HCT116 (cell line): Measurements from ENCODE around the gene DEFB123. TPM values are rescaled to one million over a fixed set of nuclear protein-coding genes. Genes with fewer than 3 reads are reported as not detected.

Experiments
- ATAC-seq: fragments of 200-7000 bp; cut with Tn5 transposase; 2 replicates; pipeline ENCODE4 v1.9.1; 2020; ENCODE audit warnings: mild to moderate bottlenecking, moderate library complexity
- BruUV-seq: library from RNA; stranded (reverse); fragments of 400-500 nt; replicated peaks from 2 replicates; lab custom pipeline; 2021; lab: Mats Ljungman, UMichigan
- CTCF ChIA-PET: fragments of 300-600 bp; sonication (Branson Sonifier 250); formaldehyde crosslinking; loops from one replicate; lab custom pipeline; 2021; ENCODE audit warnings: antibody characterized with exemption; lab: Charles Lee
- POLR2A ChIA-PET: fragments of 300-600, 350-600 bp; sonication (Branson Sonifier 250); formaldehyde crosslinking; loops from one replicate; lab custom pipeline; 2021; ENCODE audit warnings: antibody characterized with exemption; lab: Charles Lee
- RAD21 ChIA-PET, 2 experiments: fragments of 300-600 bp; sonication (Branson Sonifier 250); formaldehyde crosslinking; loops; one replicate each; lab custom pipeline; 2023; ENCODE audit warnings: low total read pairs in 2 of 2; ENCODE audit not compliant: uncharacterized antibody in 2 of 2, unreplicated experiment in 2 of 2, low non-redundant PET in 1 of 2; lab: Charles Lee
- DNase-seq: peaks from one replicate; pipeline ENCODE4 v3.0.0-alpha.2; 2010; ENCODE audit warnings: low read depth, low spot score
- H2AFZ ChIP-seq: fragments of 200-600 bp; shearing (Covaris generic), sonication (generic); 2 replicates; pipeline ENCODE4 v1.6.1; 2017; ENCODE audit warnings: low read depth, mixed run types, mixed read lengths, antibody characterized with exemption, low read length; ENCODE audit not compliant: poor library complexity, severe bottlenecking
- H3K27ac ChIP-seq: 2 replicates; pipeline ENCODE4 v1.5.1; 2012; ENCODE audit warnings: low read depth, low read length
- H3K27me3 ChIP-seq: fragments of 200-600 bp; sonication (generic); 2 replicates; pipeline ENCODE4 v1.6.1; 2016; ENCODE audit warnings: mixed run types, low read length, mixed read lengths; ENCODE audit not compliant: insufficient read depth
- H3K36me3 ChIP-seq, 2 experiments: fragments of 200-500 bp in 1 of 2; fragments of 200-600 bp in 1 of 2; sonication (Bioruptor generic) in 1 of 2; sonication (generic) in 1 of 2; 2 replicates each; pipeline versions ENCODE4 v1.5.1 to v1.6.1; 2014 to 2016; ENCODE audit warnings: low read length in 2 of 2, inconsistent platforms in 1 of 2, mixed read lengths in 1 of 2, mixed run types in 1 of 2; ENCODE audit not compliant: insufficient read depth in 2 of 2, control insufficient read depth in 1 of 2
- H3K4me1 ChIP-seq, 2 experiments: fragments of 200-600 bp in 1 of 2; sonication (generic) in 1 of 2; 2 replicates each; pipeline versions ENCODE4 v1.5.1 to v1.6.1; 2012 to 2017; ENCODE audit warnings: low read length in 2 of 2, inconsistent platforms in 1 of 2, mild to moderate bottlenecking in 1 of 2, mixed read lengths in 1 of 2, mixed run types in 1 of 2, moderate library complexity in 1 of 2; ENCODE audit not compliant: insufficient read depth in 2 of 2, control insufficient read depth in 1 of 2
- H3K4me2 ChIP-seq: fragments of 200-600 bp; sonication (generic); 2 replicates; pipeline ENCODE4 v1.6.1; 2017; ENCODE audit warnings: mixed run types, low read length, mixed read lengths
- H3K4me3 ChIP-seq, 2 experiments: fragments of 200-600 bp in 1 of 2; sonication (generic) in 1 of 2; replicated peaks in 1 of 2; 2 replicates each; pipeline ENCODE4 v1.5.1; 2011 to 2016; ENCODE audit warnings: low read length in 2 of 2, control low read depth in 1 of 2, low read depth in 1 of 2, mild to moderate bottlenecking in 1 of 2, mixed read lengths in 1 of 2, mixed run types in 1 of 2
- H3K79me2 ChIP-seq: fragments of 200-600 bp; sonication (generic); 2 replicates; pipeline ENCODE4 v1.6.1; 2017; ENCODE audit warnings: mild to moderate bottlenecking, mixed run types, low read length, moderate library complexity, mixed read lengths; ENCODE audit not compliant: insufficient read depth
- H3K9ac ChIP-seq: fragments of 200-600 bp; sonication (generic); 2 replicates; pipeline ENCODE4 v1.6.1; 2016; ENCODE audit warnings: low read length, mixed read lengths
- H3K9me2 ChIP-seq: fragments of 200-600 bp; sonication (generic), shearing (Covaris generic); 2 replicates; pipeline ENCODE4 v1.6.1; 2017; ENCODE audit warnings: mixed run types, mild to moderate bottlenecking, moderate library complexity; ENCODE audit not compliant: insufficient read depth
- H3K9me3 ChIP-seq, 2 experiments: fragments of 200-500 bp in 1 of 2; fragments of 200-600 bp in 1 of 2; sonication (Bioruptor generic) in 1 of 2; sonication (generic) in 1 of 2; 2 replicates each; pipeline ENCODE4 v1.6.1; 2014 to 2017; ENCODE audit warnings: low read length in 2 of 2, mixed read lengths in 2 of 2, inconsistent platforms in 1 of 2, low read depth in 1 of 2, mild to moderate bottlenecking in 1 of 2, mixed run types in 1 of 2, moderate library complexity in 1 of 2; ENCODE audit not compliant: control insufficient read depth in 1 of 2, insufficient read depth in 1 of 2
- H4K20me1 ChIP-seq: fragments of 200-600 bp; sonication (generic), shearing (Covaris generic); 2 replicates; pipeline ENCODE4 v1.6.1; 2017; ENCODE audit warnings: mixed run types, mild to moderate bottlenecking, moderate library complexity; ENCODE audit not compliant: insufficient read depth
- CBX3 ChIP-seq: IDR thresholded peaks from 2 replicates; pipeline ENCODE4 v1.6.1; 2012; ENCODE audit warnings: low read depth
- EGR1 ChIP-seq: IDR thresholded peaks from 2 replicates; pipeline ENCODE4 v1.6.1; 2012; ENCODE audit warnings: low read depth
- EZH2phosphoT487 ChIP-seq: fragments of 200-600 bp; IDR thresholded peaks from 2 replicates; pipeline ENCODE4 v1.6.1; 2018; ENCODE audit warnings: antibody characterized with exemption, borderline replicate concordance
- FOSL1 ChIP-seq: IDR thresholded peaks from 2 replicates; pipeline ENCODE4 v1.6.1; 2012; ENCODE audit warnings: low read depth
- JUND ChIP-seq: IDR thresholded peaks from 2 replicates; pipeline ENCODE4 v1.6.1; 2012
- POLR2AphosphoS5 ChIP-seq: IDR thresholded peaks from 2 replicates; pipeline ENCODE4 v1.6.1; 2011; ENCODE audit warnings: mild to moderate bottlenecking, low read depth, low read length, moderate library complexity
- SIN3A ChIP-seq: IDR thresholded peaks from 2 replicates; pipeline ENCODE4 v1.6.1; 2012; ENCODE audit warnings: low read depth
- SP1 ChIP-seq: IDR thresholded peaks from 2 replicates; pipeline ENCODE4 v1.6.1; 2012; ENCODE audit warnings: low read depth
- SRF ChIP-seq: IDR thresholded peaks from 2 replicates; pipeline ENCODE4 v1.6.1; 2012; ENCODE audit warnings: low read depth
- TCF7L2 ChIP-seq: IDR thresholded peaks from 2 replicates; pipeline ENCODE4 v1.7.0; 2011; ENCODE audit warnings: borderline replicate concordance, inconsistent platforms; ENCODE audit not compliant: insufficient read depth, insufficient read length; ENCODE audit errors: extremely low read depth
- YY1 ChIP-seq: IDR thresholded peaks from 2 replicates; pipeline ENCODE4 v1.6.1; 2011; ENCODE audit warnings: low read length, low read depth, moderate library complexity, mild to moderate bottlenecking; ENCODE audit not compliant: insufficient replicate concordance; ENCODE audit errors: extremely low read depth
- intact Hi-C: fragments of 100-400 bp; cut with micrococcal nuclease; formaldehyde crosslinking; loops from 2 replicates; pipeline ENCODE4 v1.10.0; 2022
- total RNA-seq: library from RNA; stranded (reverse); gene quantifications from one replicate; pipeline ENCODE4 v1.2.1, GENCODE V29; 2021; ENCODE audit not compliant: unreplicated experiment
- TF ChIP-seq, protein P1 (sequence below): IDR thresholded peaks from 2 replicates; pipeline ENCODE4 v1.6.1; 2011; ENCODE audit warnings: mild to moderate bottlenecking, low read length, moderate library complexity; ENCODE audit not compliant: insufficient replicate concordance; ENCODE audit errors: extremely low read depth
- TF ChIP-seq, protein P2 (sequence below): IDR thresholded peaks from 2 replicates; pipeline ENCODE4 v1.6.1; 2012
- TF ChIP-seq, protein P3 (sequence below), 3 experiments: fragments of 200-600 bp in 1 of 3; sonication (generic) in 1 of 3; IDR thresholded peaks in 2 of 3; conservative IDR thresholded peaks in 1 of 3; 2 replicates each; pipeline ENCODE4 v1.5.1; 2012 to 2017; ENCODE audit warnings: low read depth in 2 of 3, low read length in 2 of 3, antibody characterized with exemption in 1 of 3, borderline replicate concordance in 1 of 3, control low read depth in 1 of 3, mild to moderate bottlenecking in 1 of 3, mixed read lengths in 1 of 3, mixed run types in 1 of 3, moderate library complexity in 1 of 3; ENCODE audit not compliant: insufficient read depth in 1 of 3

Gene DEFB123
- total RNA-seq, 1 experiment from 2014 or later, result not detected

DNA sequence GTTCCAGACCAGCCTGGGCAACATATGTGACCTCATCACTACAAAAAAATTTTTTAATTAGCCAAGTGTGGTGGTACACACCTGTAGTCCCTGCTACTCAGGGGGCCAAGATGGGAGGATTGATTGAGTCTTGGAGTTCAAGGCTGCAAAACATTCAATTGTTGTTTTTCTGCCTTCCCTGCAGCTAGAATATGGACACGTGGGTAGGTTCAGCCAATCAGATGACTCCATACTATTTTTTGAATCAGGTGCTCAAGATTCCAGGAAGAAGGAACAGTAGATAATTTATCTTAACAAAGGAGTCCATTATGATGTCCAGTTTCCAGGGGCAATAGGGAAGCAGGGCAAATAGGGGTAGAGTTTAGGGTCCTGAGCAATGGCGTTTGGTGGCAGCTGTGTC is 47.6 kb upstream of the DEFB123 start:
- no peaks in the 10 kb centered on the region for H3K9me3 ChIP-seq
- RAD21 ChIA-PET, result no interaction called here
- H3K4me3 ChIP-seq, result no peak overlapping the region
- no peak overlapping the region for H3K27ac ChIP-seq
- H3K36me3 ChIP-seq, result no peaks in the 10 kb centered on the region
- H3K9ac ChIP-seq, result no peak overlapping the region
- H3K27me3 ChIP-seq, result peaks cover 28% of the 10 kb centered on the region
- H3K4me2 ChIP-seq, result no peak overlapping the region
- no peaks in the 10 kb centered on the region for H3K9me2 ChIP-seq
- no peaks in the 10 kb centered on the region for H3K79me2 ChIP-seq
- DNase-seq, result no peak
- intact Hi-C loops, result no loop called here
- no TSS peak for BruUV-seq
- POLR2A ChIA-PET, result no interaction called here
- peak overlapping the region; percentile 79 for H2AFZ ChIP-seq
- TF ChIP-seq EGR1 (no peak), JUND (no peak), SP1 (no peak), FOSL1 (no peak), SIN3A (no peak), SRF (no peak), YY1 (no peak), POLR2AphosphoS5 (no peak), CBX3 (no peak)
- TF ChIP-seq, protein P1, sequence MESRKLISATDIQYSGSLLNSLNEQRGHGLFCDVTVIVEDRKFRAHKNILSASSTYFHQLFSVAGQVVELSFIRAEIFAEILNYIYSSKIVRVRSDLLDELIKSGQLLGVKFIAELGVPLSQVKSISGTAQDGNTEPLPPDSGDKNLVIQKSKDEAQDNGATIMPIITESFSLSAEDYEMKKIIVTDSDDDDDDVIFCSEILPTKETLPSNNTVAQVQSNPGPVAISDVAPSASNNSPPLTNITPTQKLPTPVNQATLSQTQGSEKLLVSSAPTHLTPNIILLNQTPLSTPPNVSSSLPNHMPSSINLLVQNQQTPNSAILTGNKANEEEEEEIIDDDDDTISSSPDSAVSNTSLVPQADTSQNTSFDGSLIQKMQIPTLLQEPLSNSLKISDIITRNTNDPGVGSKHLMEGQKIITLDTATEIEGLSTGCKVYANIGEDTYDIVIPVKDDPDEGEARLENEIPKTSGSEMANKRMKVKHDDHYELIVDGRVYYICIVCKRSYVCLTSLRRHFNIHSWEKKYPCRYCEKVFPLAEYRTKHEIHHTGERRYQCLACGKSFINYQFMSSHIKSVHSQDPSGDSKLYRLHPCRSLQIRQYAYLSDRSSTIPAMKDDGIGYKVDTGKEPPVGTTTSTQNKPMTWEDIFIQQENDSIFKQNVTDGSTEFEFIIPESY, result no peak
- TF ChIP-seq, all 23 proteins: peak for 0
- no peak for ATAC-seq
- no peaks in the 10 kb centered on the region for H4K20me1 ChIP-seq
- no peaks in the 10 kb centered on the region for H3K4me1 ChIP-seq
- CTCF ChIA-PET, result interaction anchor here (0.9 kb wide), 1 partner anchor 220 kb away, joined by 3 read pairs; no protein-coding TSS in a partner anchor

DNA sequence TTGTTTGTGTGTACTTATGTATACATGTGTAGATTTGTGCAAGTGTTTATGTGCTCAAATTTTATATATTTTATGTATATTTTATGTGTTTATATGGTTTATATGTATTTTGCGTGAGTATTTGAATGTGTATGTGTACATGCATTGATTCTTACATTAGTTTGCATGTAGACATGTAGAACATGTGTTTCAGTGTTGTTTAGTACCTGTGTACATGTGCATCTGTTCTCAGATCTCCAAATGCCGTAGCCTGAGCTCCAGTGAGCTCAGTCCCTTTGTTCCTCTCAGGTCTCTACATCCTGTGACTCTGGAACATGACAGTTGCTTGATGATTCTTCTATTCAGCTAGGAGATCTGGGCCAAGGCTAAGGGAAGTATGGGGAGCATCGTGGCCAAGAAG is 45.5 kb upstream of the DEFB123 start:
- ChIA-PET POLR2A (no interaction called here), CTCF (no interaction called here), RAD21 (no interaction called here)
- Histone ChIP-seq H3K4me1 (no peaks in the 10 kb centered on the region), H3K79me2 (no peaks in the 10 kb centered on the region), H3K27ac (no peak overlapping the region), H3K27me3 (peaks cover 14% of the 10 kb centered on the region; the same call in 1 of the 2 replicates), H4K20me1 (no peaks in the 10 kb centered on the region), H3K9ac (no peak overlapping the region), H2AFZ (no peak overlapping the region), H3K4me2 (no peak overlapping the region), H3K36me3 (no peaks in the 10 kb centered on the region), H3K4me3 (no peak overlapping the region), H3K9me2 (no peaks in the 10 kb centered on the region), H3K9me3 (no peaks in the 10 kb centered on the region)
- intact Hi-C loops, result no loop called here
- DNase-seq, result no peak
- BruUV-seq, result no TSS peak
- no peak for ATAC-seq
- TF ChIP-seq, protein P2, sequence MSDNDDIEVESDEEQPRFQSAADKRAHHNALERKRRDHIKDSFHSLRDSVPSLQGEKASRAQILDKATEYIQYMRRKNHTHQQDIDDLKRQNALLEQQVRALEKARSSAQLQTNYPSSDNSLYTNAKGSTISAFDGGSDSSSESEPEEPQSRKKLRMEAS, result no peak
- TF ChIP-seq, protein P3, sequence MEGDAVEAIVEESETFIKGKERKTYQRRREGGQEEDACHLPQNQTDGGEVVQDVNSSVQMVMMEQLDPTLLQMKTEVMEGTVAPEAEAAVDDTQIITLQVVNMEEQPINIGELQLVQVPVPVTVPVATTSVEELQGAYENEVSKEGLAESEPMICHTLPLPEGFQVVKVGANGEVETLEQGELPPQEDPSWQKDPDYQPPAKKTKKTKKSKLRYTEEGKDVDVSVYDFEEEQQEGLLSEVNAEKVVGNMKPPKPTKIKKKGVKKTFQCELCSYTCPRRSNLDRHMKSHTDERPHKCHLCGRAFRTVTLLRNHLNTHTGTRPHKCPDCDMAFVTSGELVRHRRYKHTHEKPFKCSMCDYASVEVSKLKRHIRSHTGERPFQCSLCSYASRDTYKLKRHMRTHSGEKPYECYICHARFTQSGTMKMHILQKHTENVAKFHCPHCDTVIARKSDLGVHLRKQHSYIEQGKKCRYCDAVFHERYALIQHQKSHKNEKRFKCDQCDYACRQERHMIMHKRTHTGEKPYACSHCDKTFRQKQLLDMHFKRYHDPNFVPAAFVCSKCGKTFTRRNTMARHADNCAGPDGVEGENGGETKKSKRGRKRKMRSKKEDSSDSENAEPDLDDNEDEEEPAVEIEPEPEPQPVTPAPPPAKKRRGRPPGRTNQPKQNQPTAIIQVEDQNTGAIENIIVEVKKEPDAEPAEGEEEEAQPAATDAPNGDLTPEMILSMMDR (IDR thresholded peaks at IDR 0.05 in 2 of 3, conservative IDR thresholded peaks at IDR 0.05 in 1 of 3; ENCODE audit: borderline replicate concordance in 1 of 3, insufficient read depth in 1 of 3, low read depth in 2 of 3, low read length in 2 of 3), result no peak
- TF ChIP-seq SRF (no peak), YY1 (no peak), SIN3A (no peak), TCF7L2 (no peak), EGR1 (no peak), EZH2phosphoT487 (no peak)
- TF ChIP-seq, protein P1, result no peak
